ENCODE data around the gene TBX19. TPM values are rescaled to one million over a fixed set of nuclear protein-coding genes. Genes with fewer than 3 reads are reported as not detected.

The TBX19 gene
- total and polyA plus RNA-seq, 2 donors: 1.1 to 1.8 TPM

GRCh38 chr1:168260393-168260792 is 20.3 kb upstream of the TBX19 start:
- H3K27ac ChIP-seq (ENCODE audit: low read depth): no peak overlapping the region
- H3K36me3 ChIP-seq (ENCODE audit: insufficient read depth): no peaks in the 10 kb centered on the region
- no peak for DNase-seq (ENCODE audit: extremely low spot score)
- WGBS: 87% methylated on average over 3 of the region's 3 CpGs
- no peak overlapping the region for H3K4me3 ChIP-seq (ENCODE audit: low read depth, low read length)
- no peaks in the 10 kb centered on the region for H3K4me1 ChIP-seq (ENCODE audit: insufficient read depth)

GRCh38 chr1:168261390-168261789 is 19.3 kb upstream of the TBX19 start:
- Histone ChIP-seq H3K36me3 (ENCODE audit: insufficient read depth) (no peaks in the 10 kb centered on the region), H3K27ac (ENCODE audit: low read depth) (no peak overlapping the region), H3K4me1 (ENCODE audit: insufficient read depth) (no peaks in the 10 kb centered on the region), H3K4me3 (ENCODE audit: low read depth, low read length) (no peak overlapping the region)
- WGBS: 74% methylated on average over 2 of the region's 2 CpGs
- DNase-seq (ENCODE audit: extremely low spot score): no peak

- H3K4me3 ChIP-seq (ENCODE audit: low read depth, low read length): no peak overlapping the region
- DNase-seq (ENCODE audit: extremely low spot score): no peak
- no peaks in the 10 kb centered on the region for H3K4me1 ChIP-seq (ENCODE audit: insufficient read depth)
- H3K27ac ChIP-seq (ENCODE audit: low read depth): no peak overlapping the region
- no peaks in the 10 kb centered on the region for H3K36me3 ChIP-seq (ENCODE audit: insufficient read depth)
- 88% methylated on average over 4 of the region's 4 CpGs for WGBS
Observed at GRCh38 chr1:168263130-168263529, 17.5 kb upstream of the TBX19 start.

GRCh38 chr1:168264296-168264695 is 16.4 kb upstream of the TBX19 start:
- Histone ChIP-seq H3K36me3 (ENCODE audit: insufficient read depth) (no peaks in the 10 kb centered on the region), H3K27ac (ENCODE audit: low read depth) (no peak overlapping the region), H3K4me1 (ENCODE audit: insufficient read depth) (no peaks in the 10 kb centered on the region), H3K4me3 (ENCODE audit: low read depth, low read length) (no peak overlapping the region)
- no peak for DNase-seq (ENCODE audit: extremely low spot score)
- WGBS: 98% methylated on average over 7 of the region's 7 CpGs

- H3K4me1 ChIP-seq (ENCODE audit: insufficient read depth): no peaks in the 10 kb centered on the region
- WGBS: 99% methylated on average over 1 of the region's 1 CpG
Observed at GRCh38 chr1:168265596-168265995, 15.1 kb upstream of the TBX19 start.

GRCh38 chr1:168266644-168267186 is 14.0 kb upstream of the TBX19 start:
- no peaks in the 10 kb centered on the region for H3K36me3 ChIP-seq (ENCODE audit: insufficient read depth)
- WGBS: 83% methylated on average over 6 of the region's 6 CpGs
- H3K27ac ChIP-seq (ENCODE audit: low read depth): no peak overlapping the region
- H3K4me3 ChIP-seq (ENCODE audit: low read depth, low read length): no peak overlapping the region
- no peak for DNase-seq (ENCODE audit: extremely low spot score)
- H3K4me1 ChIP-seq (ENCODE audit: insufficient read depth): no peaks in the 10 kb centered on the region

More at GRCh38 chr1:168265596-168265995, 15.1 kb upstream of the TBX19 start:
- Histone ChIP-seq H3K36me3 (ENCODE audit: insufficient read depth) (no peaks in the 10 kb centered on the region), H3K27ac (ENCODE audit: low read depth) (no peak overlapping the region), H3K4me3 (ENCODE audit: low read depth, low read length) (no peak overlapping the region)
- DNase-seq (ENCODE audit: extremely low spot score): no peak

- Histone ChIP-seq H3K4me1 (ENCODE audit: insufficient read depth) (no peaks in the 10 kb centered on the region), H3K4me3 (ENCODE audit: low read depth, low read length) (no peak overlapping the region), H3K36me3 (ENCODE audit: insufficient read depth) (no peaks in the 10 kb centered on the region), H3K27ac (ENCODE audit: low read depth) (no peak overlapping the region)
- 82% methylated on average over 1 of the region's 1 CpG for WGBS
- no peak for DNase-seq (ENCODE audit: extremely low spot score)
Observed at GRCh38 chr1:168271636-168272035, 9.0 kb upstream of the TBX19 start.

- WGBS: 54% methylated on average over 1 of the region's 1 CpG
- Histone ChIP-seq H3K27ac (ENCODE audit: low read depth) (no peak overlapping the region), H3K4me3 (ENCODE audit: low read depth, low read length) (no peak overlapping the region), H3K36me3 (ENCODE audit: insufficient read depth) (no peaks in the 10 kb centered on the region), H3K4me1 (ENCODE audit: insufficient read depth) (no peaks in the 10 kb centered on the region)
- no peak for DNase-seq (ENCODE audit: extremely low spot score)
Observed at GRCh38 chr1:168273575-168273974, 7.1 kb upstream of the TBX19 start.

GRCh38 chr1:168279253-168279652 is 1.4 kb upstream of the TBX19 start:
- Histone ChIP-seq H3K27ac (ENCODE audit: low read depth) (no peak overlapping the region), H3K4me3 (ENCODE audit: low read depth, low read length) (no peak overlapping the region), H3K36me3 (ENCODE audit: insufficient read depth) (no peaks in the 10 kb centered on the region), H3K4me1 (ENCODE audit: insufficient read depth) (peaks cover 2% of the 10 kb centered on the region)
- no peak for DNase-seq (ENCODE audit: extremely low spot score)
- WGBS: 75% methylated on average over 1 of the region's 1 CpG

GRCh38 chr1:168281603-168282325 is 1.1 kb downstream of the TBX19 start:
- Histone ChIP-seq H3K27ac (ENCODE audit: low read depth) (no peak overlapping the region), H3K4me3 (ENCODE audit: low read depth, low read length) (no peak overlapping the region), H3K36me3 (ENCODE audit: insufficient read depth) (no peaks in the 10 kb centered on the region), H3K4me1 (ENCODE audit: insufficient read depth) (peaks cover 2% of the 10 kb centered on the region)
- no peak for DNase-seq (ENCODE audit: extremely low spot score)
- 79% methylated on average over 11 of the region's 11 CpGs for WGBS

- peaks cover 2% of the 10 kb centered on the region for H3K36me3 ChIP-seq (ENCODE audit: insufficient read depth)
- no peaks in the 10 kb centered on the region for H3K4me1 ChIP-seq (ENCODE audit: insufficient read depth)
- no peak overlapping the region for H3K27ac ChIP-seq (ENCODE audit: low read depth)
- no peak for DNase-seq (ENCODE audit: extremely low spot score)
- H3K4me3 ChIP-seq (ENCODE audit: low read depth, low read length): no peak overlapping the region
Observed at GRCh38 chr1:168285521-168285790, 4.8 kb downstream of the TBX19 start.

- 95% methylated on average over 4 of the region's 4 CpGs for WGBS
- H3K27ac ChIP-seq (ENCODE audit: low read depth): no peak overlapping the region
Observed at GRCh38 chr1:168285971-168286927, 5.6 kb downstream of the TBX19 start.

GRCh38 chr1:168287237-168287664 is 6.6 kb downstream of the TBX19 start:
- no peak for DNase-seq (ENCODE audit: extremely low spot score)
- WGBS: 99% methylated on average over 1 of the region's 1 CpG
- peaks cover 2% of the 10 kb centered on the region for H3K36me3 ChIP-seq (ENCODE audit: insufficient read depth)
- H3K4me3 ChIP-seq (ENCODE audit: low read depth, low read length): no peak overlapping the region
- no peaks in the 10 kb centered on the region for H3K4me1 ChIP-seq (ENCODE audit: insufficient read depth)
- H3K27ac ChIP-seq (ENCODE audit: low read depth): no peak overlapping the region

More at GRCh38 chr1:168285971-168286927, 5.6 kb downstream of the TBX19 start:
- Histone ChIP-seq H3K4me3 (ENCODE audit: low read depth, low read length) (no peak overlapping the region), H3K4me1 (ENCODE audit: insufficient read depth) (no peaks in the 10 kb centered on the region), H3K36me3 (ENCODE audit: insufficient read depth) (peaks cover 2% of the 10 kb centered on the region)
- no peak for DNase-seq (ENCODE audit: extremely low spot score)

Data from urinary bladder (tissue), 4 donors.